VCaP (cell line): ENCODE measurements around the gene ANKLE1.

Experiments used
- H3K27ac ChIP-seq: fragments of 450-650 bp; 2 replicates; pipeline ENCODE4 v1.5.1; 2017
- TF ChIP-seq, protein P1 (sequence below): fragments of 450-650 bp; conservative IDR thresholded peaks from 2 replicates; pipeline ENCODE4 v1.5.1; 2017; ENCODE audit warnings: mild to moderate bottlenecking, moderate library complexity

The ANKLE1 gene

DNA sequence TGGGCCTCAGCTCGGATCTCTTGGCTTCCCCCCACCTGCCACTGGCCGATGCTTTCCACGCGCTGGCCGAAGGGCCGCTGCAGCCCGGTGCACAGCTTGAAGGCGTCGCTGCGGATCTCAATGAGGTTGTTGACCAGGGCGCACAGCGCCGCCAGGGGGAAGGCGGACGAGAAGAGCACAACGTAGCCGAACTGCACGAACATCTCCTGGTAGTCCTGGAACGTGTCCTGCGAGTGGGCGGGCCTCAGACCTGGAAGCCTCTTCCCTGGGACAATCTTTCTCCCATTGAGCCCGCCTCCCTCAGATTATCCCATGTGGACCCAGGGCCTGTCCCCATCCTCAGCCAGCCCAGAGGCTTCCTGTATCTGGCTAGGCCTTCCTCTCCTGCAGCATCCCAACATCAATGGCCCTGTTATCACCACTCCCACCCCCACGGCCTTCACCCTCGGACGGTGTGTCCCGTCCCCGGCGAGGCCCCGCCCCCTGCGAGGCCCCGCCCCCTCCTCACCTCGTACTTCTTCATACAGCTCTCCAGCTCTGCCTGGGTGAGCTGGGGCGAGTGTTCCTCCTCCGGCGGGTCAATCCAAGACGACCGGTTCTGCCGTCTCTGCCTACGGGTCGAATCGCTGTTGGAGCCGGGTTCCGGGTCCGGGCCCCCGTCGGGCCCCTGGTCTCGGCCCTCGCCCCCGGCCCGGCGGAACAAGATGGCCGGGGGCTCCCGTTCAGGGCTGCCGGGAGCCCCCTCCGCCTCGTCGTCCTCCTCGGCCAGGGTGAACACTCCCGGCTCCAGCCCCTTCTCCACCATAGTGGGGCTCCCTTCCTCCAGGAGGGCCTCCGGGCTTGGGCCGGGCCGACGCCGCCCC lies 46.2 kb downstream of the ANKLE1 start:
- peak overlapping the region; percentile 93 for H3K27ac ChIP-seq

DNA sequence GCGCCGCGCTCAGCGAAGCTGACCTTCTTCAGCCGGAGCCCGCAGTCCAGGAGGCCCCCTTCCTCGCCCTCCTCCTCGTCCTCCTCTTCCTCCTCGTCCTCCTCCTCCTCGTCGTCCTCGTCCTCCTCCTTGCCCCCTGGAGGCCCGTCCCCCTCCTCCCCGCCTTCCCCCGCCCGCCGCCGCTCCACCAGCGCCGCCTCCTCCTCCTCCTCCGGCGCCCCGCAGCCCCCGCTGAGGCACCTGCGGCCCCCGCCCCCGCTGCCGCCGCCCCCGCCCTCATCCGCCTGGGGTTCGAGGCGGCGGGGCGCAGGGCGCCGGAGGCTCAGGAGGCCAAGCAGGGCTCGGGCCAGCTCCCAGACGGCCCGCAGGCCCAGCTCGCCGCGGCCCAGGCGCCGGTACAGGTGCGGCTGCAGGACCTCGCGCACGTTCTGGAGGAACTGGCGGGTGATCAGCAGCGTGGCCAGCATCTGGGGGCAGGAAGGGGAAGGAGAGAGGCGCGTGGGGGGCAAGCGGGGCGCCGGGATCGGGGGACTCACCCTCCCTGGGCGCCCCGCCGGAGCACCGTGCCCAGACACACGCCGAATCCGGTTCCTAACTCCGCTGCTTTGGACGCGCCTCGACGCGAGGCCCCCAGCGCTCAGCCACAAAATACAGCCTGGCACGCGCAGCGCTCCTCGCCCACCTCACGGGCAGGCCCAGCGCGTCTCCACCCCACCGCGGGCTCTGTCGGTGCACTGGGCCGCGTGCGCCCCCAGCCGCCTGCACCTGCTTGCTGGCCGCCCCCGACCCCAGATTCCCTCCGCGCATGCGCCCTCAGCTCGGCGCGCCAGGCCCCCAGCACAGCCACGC lies 47.0 kb downstream of the ANKLE1 start:
- TF ChIP-seq, protein P1, sequence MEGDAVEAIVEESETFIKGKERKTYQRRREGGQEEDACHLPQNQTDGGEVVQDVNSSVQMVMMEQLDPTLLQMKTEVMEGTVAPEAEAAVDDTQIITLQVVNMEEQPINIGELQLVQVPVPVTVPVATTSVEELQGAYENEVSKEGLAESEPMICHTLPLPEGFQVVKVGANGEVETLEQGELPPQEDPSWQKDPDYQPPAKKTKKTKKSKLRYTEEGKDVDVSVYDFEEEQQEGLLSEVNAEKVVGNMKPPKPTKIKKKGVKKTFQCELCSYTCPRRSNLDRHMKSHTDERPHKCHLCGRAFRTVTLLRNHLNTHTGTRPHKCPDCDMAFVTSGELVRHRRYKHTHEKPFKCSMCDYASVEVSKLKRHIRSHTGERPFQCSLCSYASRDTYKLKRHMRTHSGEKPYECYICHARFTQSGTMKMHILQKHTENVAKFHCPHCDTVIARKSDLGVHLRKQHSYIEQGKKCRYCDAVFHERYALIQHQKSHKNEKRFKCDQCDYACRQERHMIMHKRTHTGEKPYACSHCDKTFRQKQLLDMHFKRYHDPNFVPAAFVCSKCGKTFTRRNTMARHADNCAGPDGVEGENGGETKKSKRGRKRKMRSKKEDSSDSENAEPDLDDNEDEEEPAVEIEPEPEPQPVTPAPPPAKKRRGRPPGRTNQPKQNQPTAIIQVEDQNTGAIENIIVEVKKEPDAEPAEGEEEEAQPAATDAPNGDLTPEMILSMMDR, result no peak
- H3K27ac ChIP-seq, result peak overlapping the region; percentile 93

More for the DNA sequence above, 46.2 kb downstream of the ANKLE1 start:
- TF ChIP-seq, protein P1, result peak; percentile 83

DNA sequence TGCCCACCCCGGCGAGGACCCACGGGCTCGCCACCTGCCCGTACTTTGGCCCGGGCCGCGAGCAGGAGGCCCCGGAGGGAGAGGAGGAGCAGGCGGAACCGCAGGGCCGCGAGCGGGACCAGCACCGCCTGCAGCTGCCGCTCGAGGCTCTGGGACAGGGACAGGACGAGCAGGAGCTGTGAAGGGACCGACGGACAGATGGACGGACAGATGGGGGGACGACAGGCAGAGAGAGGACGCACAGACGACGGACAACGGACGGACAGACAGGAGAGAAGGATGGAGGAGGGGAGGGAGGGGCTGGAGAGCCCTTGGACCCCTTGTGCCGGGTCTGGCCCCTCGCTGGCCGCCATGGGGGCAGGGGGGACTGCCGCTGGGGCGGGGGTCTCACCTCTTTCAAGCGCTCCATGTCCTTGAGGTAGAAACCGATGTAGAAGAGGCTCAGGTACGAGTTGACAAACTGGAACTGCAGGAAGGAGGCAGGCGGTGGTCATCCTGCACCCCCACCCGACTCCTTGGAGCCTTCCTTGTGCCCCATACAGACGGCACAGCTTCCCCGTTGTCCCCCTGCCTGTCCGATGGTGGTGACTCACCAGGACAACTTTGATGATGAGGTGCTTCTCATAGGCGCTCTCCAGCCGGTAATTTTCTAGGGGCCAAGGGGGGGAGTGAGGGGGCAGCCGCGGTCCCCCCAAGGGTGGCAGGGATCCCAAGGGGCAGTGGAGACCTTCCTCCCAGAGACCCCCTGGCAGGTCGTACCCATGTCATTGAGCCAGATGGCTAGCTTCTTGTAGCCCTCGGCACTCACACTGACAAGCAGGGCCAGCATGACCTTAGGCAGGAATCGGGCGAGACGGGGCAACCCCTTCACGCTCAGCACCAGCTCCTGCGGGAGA lies 47.9 kb downstream of the ANKLE1 start:
- H3K27ac ChIP-seq, result peak overlapping the region; percentile 93; the same call in 1 of the 2 replicates
- TF ChIP-seq, protein P1, result no peak

DNA sequence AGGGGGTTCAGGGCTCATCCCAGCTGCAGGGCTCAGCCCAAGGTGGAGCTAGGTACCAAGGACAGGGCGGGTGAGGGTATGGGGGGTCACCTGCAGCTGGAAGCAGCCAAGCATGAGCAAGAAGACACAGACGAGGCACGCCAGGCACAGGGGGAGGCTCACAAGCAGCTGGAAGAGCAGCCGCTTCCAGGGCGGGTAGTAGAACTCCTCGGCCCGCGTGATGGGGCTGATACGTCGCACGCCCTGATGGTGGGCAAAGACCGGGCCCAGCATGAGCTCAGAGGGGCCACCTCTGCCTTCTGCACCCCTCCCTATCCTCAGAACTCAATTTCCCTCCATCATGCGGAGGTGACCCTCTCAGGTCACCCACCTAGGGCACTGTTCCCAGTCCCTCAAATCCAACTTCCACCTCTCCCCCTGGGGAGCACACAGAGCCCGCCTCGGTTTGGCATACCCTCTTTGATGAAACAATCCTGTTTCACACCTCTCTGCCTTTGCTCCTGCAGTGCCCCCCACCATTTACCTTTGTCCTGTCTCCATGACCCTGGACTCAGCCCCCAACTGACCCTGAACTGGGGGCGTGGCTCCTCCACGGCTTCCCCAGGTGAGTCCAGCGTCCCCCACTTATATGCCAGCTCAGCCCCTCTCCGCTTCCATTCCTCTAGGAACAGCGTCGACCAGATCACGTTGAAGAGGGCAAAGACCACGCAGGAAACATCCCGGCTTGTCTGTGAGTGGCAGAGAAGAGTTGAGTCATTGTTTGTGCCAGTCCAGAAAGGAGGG lies 48.8 kb downstream of the ANKLE1 start:
- no peak overlapping the region for H3K27ac ChIP-seq
- TF ChIP-seq, protein P1, result no peak

DNA sequence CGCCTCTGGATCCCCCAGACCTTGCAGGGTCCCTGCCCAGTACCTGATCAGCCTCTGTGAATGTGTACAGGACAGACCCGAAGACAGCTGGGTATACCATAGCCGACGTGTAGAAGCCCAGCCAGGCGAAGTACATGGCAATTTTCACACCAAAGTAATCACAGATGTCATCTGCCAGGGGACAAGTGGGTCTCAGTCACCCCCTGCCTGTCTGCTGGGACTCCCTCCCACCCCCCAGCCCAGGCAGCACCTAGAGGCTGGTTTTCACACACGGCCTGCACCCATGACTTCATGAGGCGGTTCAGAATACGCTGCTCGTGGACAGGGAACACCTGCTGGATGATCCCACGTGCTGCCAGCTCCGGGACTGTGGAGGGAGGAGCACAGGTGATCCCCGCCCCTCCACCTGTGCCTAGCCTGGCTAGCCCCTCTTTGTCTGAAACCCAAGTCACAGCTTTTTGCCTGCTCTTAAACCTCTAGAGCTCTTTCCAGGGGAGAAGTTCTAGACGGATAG lies 49.4 kb downstream of the ANKLE1 start:
- TF ChIP-seq, protein P1, result no peak

DNA sequence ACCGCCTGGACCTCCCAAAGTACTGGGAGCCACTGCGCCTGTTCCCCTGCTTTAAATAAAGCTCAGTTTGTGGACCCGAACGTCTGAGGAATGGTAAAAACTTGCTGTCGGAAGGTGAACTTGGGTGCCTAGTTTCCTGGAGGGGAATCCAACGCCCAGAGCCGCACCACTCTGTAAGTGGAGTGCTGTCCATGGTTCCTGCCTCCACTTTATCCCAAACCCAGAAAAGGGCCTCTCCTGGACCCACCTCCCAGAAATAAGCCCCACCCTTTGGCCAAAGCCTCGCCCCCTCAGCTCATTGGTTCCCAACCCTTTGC lies 50.6 kb downstream of the ANKLE1 start:
- TF ChIP-seq, protein P1, result no peak
- H3K27ac ChIP-seq, result no peak overlapping the region

More for the DNA sequence above, 49.4 kb downstream of the ANKLE1 start:
- no peak overlapping the region for H3K27ac ChIP-seq
